ENCODE results near the gene HOXD10. TPM values are rescaled to one million over a fixed set of nuclear protein-coding genes. Genes with fewer than 3 reads are reported as not detected.

HOXD10 gene
- polyA plus RNA-seq, 1 experiment = not detected

DNA sequence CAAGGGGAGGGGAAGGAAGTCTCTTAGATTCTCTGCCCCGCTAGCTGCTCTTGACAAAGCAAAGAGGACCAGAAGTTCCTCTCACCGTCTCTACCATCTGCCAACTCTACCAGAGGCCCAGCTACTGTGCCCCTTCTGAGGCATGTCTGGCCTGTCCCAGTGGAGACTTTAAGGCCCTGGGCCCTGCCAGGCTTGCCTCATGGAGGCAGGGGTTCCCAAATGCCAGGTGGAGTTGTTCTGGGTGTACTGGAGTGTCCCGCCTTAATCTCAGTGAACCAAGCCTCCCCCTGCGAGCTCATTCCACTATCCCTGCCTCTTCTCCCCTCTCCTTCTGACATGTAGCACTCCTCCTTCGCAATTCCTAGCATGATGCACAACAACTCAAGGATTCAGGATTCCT lies 14.7 kb upstream of the HOXD10 start:
- DNase-seq (ENCODE audit: low read depth, low spot score) = no peak
- Histone ChIP-seq H3K4me3 (ENCODE audit: low read depth, low read length) (no peak overlapping the region), H3K27me3 (ENCODE audit: control insufficient read depth, insufficient read depth, low read length) (peaks cover 95% of the 10 kb centered on the region), H3K9me3 (ENCODE audit: control insufficient read depth, insufficient read depth, low read length) (peaks cover 17% of the 10 kb centered on the region; the same call in 1 of the 2 replicates), H3K27ac (ENCODE audit: low read depth, low read length) (no peak overlapping the region)
- POLR2A ChIA-PET = no interaction called here
- TF ChIP-seq CTCF (IDR thresholded peaks at IDR 0.05; ENCODE audit: low read depth, low read length) = no peak
- CTCF ChIA-PET = no interaction called here

DNA sequence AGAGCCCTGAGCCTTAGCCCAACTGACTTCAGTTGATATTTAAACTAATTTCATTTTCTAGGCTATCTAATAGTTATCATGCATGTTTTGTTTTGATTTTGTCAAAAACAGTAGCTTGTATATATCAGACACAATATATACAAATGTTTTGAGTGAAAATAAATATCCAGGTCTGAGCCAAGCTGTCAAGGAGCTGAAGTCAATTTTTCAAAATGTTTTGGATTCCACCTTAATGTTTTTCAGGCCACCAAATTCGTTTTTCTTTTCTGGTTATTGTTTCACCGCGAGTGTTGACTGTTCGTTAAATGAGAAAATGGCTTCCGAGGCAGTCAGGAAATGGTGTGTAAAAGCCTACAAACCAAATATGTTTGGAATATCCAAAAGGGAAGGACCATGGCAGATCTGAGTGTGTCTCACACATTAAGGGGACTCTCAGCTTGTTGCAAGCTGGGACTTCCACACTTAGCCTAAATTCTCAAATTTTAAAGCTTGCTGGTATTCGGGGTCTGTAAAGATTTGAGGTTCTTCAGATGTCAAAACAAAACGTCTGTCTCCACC lies 14.2 kb upstream of the HOXD10 start:
- no peak for TF ChIP-seq CTCF (IDR thresholded peaks at IDR 0.05; ENCODE audit: low read depth, low read length)
- CTCF ChIA-PET = interaction anchor here (0.7 to 1.5 kb wide), 4 partner anchors 14 to 851 kb away, joined by 3 to 6 read pairs (median 4); no protein-coding TSS in a partner anchor
- POLR2A ChIA-PET = no interaction called here
- no peak overlapping the region for H3K27ac ChIP-seq (ENCODE audit: low read depth, low read length)
- DNase-seq (ENCODE audit: low read depth, low spot score) = no peak
- peaks cover 95% of the 10 kb centered on the region for H3K27me3 ChIP-seq (ENCODE audit: control insufficient read depth, insufficient read depth, low read length)
- no peak overlapping the region for H3K4me3 ChIP-seq (ENCODE audit: low read depth, low read length)
- H3K9me3 ChIP-seq (ENCODE audit: control insufficient read depth, insufficient read depth, low read length) = peaks cover 16% of the 10 kb centered on the region; the same call in 1 of the 2 replicates

DNA sequence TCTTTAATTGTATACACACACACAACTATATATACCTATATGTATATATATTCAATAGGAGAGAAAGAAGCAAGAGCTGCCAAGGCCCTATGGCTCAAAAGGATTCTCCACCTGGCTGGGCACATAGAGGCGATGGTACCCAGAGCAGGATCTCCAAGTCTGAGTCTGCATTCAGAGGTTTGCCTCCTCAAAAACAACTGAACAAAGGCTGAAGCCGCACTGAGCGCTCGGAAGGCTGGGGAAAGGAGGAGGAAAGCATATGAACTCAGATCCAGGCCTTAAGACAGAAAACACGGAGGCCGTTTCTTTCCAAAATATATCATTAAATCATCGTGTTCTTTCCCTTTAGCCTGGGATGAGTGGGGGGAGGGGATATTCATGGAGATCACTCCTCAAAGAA lies 13.4 kb upstream of the HOXD10 start:
- H3K27ac ChIP-seq (ENCODE audit: low read depth, low read length) = no peak overlapping the region
- ChIA-PET CTCF (interaction anchor here (0.7 to 1.5 kb wide), 4 partner anchors 14 to 852 kb away, joined by 3 to 6 read pairs (median 4); no protein-coding TSS in a partner anchor), POLR2A (no interaction called here)
- TF ChIP-seq CTCF (IDR thresholded peaks at IDR 0.05; ENCODE audit: low read depth, low read length) = no peak
- H3K4me3 ChIP-seq (ENCODE audit: low read depth, low read length) = no peak overlapping the region
- DNase-seq (ENCODE audit: low read depth, low spot score) = no peak
- peaks cover 15% of the 10 kb centered on the region; the same call in 1 of the 2 replicates for H3K9me3 ChIP-seq (ENCODE audit: control insufficient read depth, insufficient read depth, low read length)
- H3K27me3 ChIP-seq (ENCODE audit: control insufficient read depth, insufficient read depth, low read length) = peaks cover 88% of the 10 kb centered on the region

- peaks cover 15% of the 10 kb centered on the region; the same call in 1 of the 2 replicates for H3K9me3 ChIP-seq (ENCODE audit: control insufficient read depth, insufficient read depth, low read length)
- TF ChIP-seq CTCF (IDR thresholded peaks at IDR 0.05; ENCODE audit: low read depth, low read length) = no peak
- DNase-seq (ENCODE audit: low read depth, low spot score) = no peak
- H3K4me3 ChIP-seq (ENCODE audit: low read depth, low read length) = no peak overlapping the region
- H3K27ac ChIP-seq (ENCODE audit: low read depth, low read length) = no peak overlapping the region
- peaks cover 88% of the 10 kb centered on the region for H3K27me3 ChIP-seq (ENCODE audit: control insufficient read depth, insufficient read depth, low read length)
- ChIA-PET POLR2A (no interaction called here), CTCF (interaction anchor here (0.7 to 1.5 kb wide), 4 partner anchors 15 to 578 kb away, joined by 3 to 6 read pairs (median 6); no protein-coding TSS in a partner anchor)
Observed at GRCh38 chr2:176103742-176104315, 12.7 kb upstream of the HOXD10 start.
